K562 (cell line): Measurements from ENCODE around the gene SLC4A2. TPM values are rescaled to one million over a fixed set of nuclear protein-coding genes. Genes with fewer than 3 reads are reported as not detected.

ENCODE experiments used
- ARID3A ChIP-seq: IDR thresholded peaks from 2 replicates; pipeline ENCODE4 v1.6.1; 2012; ENCODE audit warnings: low read depth, low read length, improper control_type of control experiment, borderline replicate concordance
- CBFA2T3 ChIP-seq: fragments of 450-650 bp; IDR thresholded peaks from 2 replicates; pipeline ENCODE4 v1.6.1; 2017
- CBX5 ChIP-seq: IDR thresholded peaks from 2 replicates; pipeline ENCODE4 v1.6.1; 2014; ENCODE audit warnings: low read depth, borderline replicate concordance
- CGGBP1 ChIP-seq: fragments of 250-450 bp; sonication (Bioruptor Pico); IDR thresholded peaks from 2 replicates; pipeline ENCODE4 v1.9.0; 2021; ENCODE audit warnings: mild to moderate bottlenecking
- EWSR1 ChIP-seq: fragments of 450-650 bp; IDR thresholded peaks from 2 replicates; pipeline ENCODE4 v1.6.1; 2018; ENCODE audit warnings: borderline replicate concordance, mild to moderate bottlenecking, low read depth, moderate library complexity; ENCODE audit not compliant: partially characterized antibody
- NBN ChIP-seq: fragments of 450-650 bp; IDR thresholded peaks from 2 replicates; pipeline ENCODE4 v1.6.1; 2016; ENCODE audit warnings: low read depth, mild to moderate bottlenecking
- NCOA6 ChIP-seq: fragments of 450-650 bp; IDR thresholded peaks from 2 replicates; pipeline ENCODE4 v1.6.1; 2017; ENCODE audit warnings: mild to moderate bottlenecking
- POLR3A ChIP-seq: IDR thresholded peaks from 2 replicates; pipeline ENCODE4 v1.6.1; 2011; ENCODE audit warnings: borderline replicate concordance, mild to moderate bottlenecking, moderate library complexity; ENCODE audit not compliant: insufficient read length, insufficient read depth; ENCODE audit errors: extremely low read depth
- RB1 ChIP-seq: fragments of 450-650 bp; IDR thresholded peaks from 2 replicates; pipeline ENCODE4 v1.6.1; 2017; ENCODE audit warnings: low read depth, mild to moderate bottlenecking
- RBFOX2 ChIP-seq: fragments of 200-400 bp; formaldehyde crosslinking; IDR thresholded peaks from 2 replicates; pipeline ENCODE4 v1.6.1; 2017; ENCODE audit warnings: low read depth, mild to moderate bottlenecking, low read length, moderate library complexity
- RBM15 ChIP-seq: fragments of 200-400 bp; formaldehyde crosslinking; IDR thresholded peaks from 2 replicates; pipeline ENCODE4 v1.6.1; 2018; ENCODE audit warnings: mild to moderate bottlenecking, low read length, moderate library complexity; ENCODE audit not compliant: insufficient read depth
- SRSF9 ChIP-seq: fragments of 200-400 bp; formaldehyde crosslinking; IDR thresholded peaks from 2 replicates; pipeline ENCODE4 v1.6.1; 2017; ENCODE audit warnings: low read depth, low read length, borderline replicate concordance
- TAF15 ChIP-seq: fragments of 200-400 bp; formaldehyde crosslinking; IDR thresholded peaks from 2 replicates; pipeline ENCODE4 v1.6.1; 2017; ENCODE audit warnings: mild to moderate bottlenecking, low read depth, low read length, moderate library complexity
- USF1 ChIP-seq: sonication (generic); formaldehyde crosslinking; IDR thresholded peaks from 2 replicates; pipeline ENCODE4 v1.9.0; 2022; ENCODE audit warnings: mild to moderate bottlenecking, missing genetic modification reagents
- XRCC4 ChIP-seq: IDR thresholded peaks from one replicate; pipeline ENCODE4 v1.6.1; 2011; ENCODE audit not compliant: insufficient read depth, insufficient read length; ENCODE audit errors: extremely low read depth
- ZBTB2 ChIP-seq: fragments of 450-650 bp; IDR thresholded peaks from 2 replicates; pipeline ENCODE4 v1.6.1; 2016; ENCODE audit warnings: antibody characterized with exemption
- ZEB2 ChIP-seq: fragments of 450-650 bp; IDR thresholded peaks from 2 replicates; pipeline ENCODE4 v1.6.1; 2016
- ZNF23 ChIP-seq: fragments of 250-450 bp; sonication (Bioruptor Pico); IDR thresholded peaks from 2 replicates; pipeline ENCODE4 v1.4.0; 2020; ENCODE audit warnings: mild to moderate bottlenecking
- ZNF282 ChIP-seq: sonication (generic); formaldehyde crosslinking; IDR thresholded peaks from 2 replicates; pipeline ENCODE4 v1.8.1; 2023; ENCODE audit warnings: missing genetic modification reagents
- ZNF395 ChIP-seq: fragments of 200-800 bp; sonication (Bioruptor generic); IDR thresholded peaks from 2 replicates; pipeline ENCODE4 v1.6.1; 2017; ENCODE audit warnings: missing genetic modification characterization, missing compliant biosample characterization
- ZNF41 ChIP-seq: fragments of 250-450 bp; sonication (Bioruptor Pico); conservative IDR thresholded peaks from 2 replicates; pipeline ENCODE4 v1.4.0; 2020; ENCODE audit warnings: mild to moderate bottlenecking
- ZNF436 ChIP-seq: fragments of 250-450, 450-650 bp; sonication (Bioruptor Pico); formaldehyde crosslinking; IDR thresholded peaks from 2 replicates; pipeline ENCODE4 v1.7.0; 2020; ENCODE audit warnings: mild to moderate bottlenecking
- ZNF445 ChIP-seq: fragments of 250-450 bp; sonication (Bioruptor Pico); IDR thresholded peaks from 2 replicates; pipeline ENCODE4 v1.4.0; 2020; ENCODE audit warnings: low read depth, mild to moderate bottlenecking, moderate library complexity
- ZNF57 ChIP-seq: fragments of 450-650 bp; formaldehyde crosslinking; IDR thresholded peaks from 2 replicates; pipeline ENCODE4 v1.4.0; 2020; ENCODE audit warnings: mild to moderate bottlenecking, moderate library complexity
- polyA plus RNA-seq, 8 experiments: library from polyadenylated mRNA; depleted of rRNA in 4 of 8; stranded (reverse) in 5 of 8; unstranded in 3 of 8; fragments of >200 nt; fragmentation: Nextera tagmentation in 2 of 8; fragmentation: Illumina TruSeq in 1 of 8; extraction: Ambion mirVana in 2 of 8; extraction: Trizol in 1 of 8; gene quantifications; 2 replicates each; pipeline versions ENCODE4 v1.2.1 to v1.2.3, GENCODE V29; 2011 to 2014; ENCODE audit warnings: inconsistent platforms in 1 of 8, missing spikeins in 1 of 8
- total RNA-seq, 7 experiments: library from RNA; depleted of rRNA in 6 of 7; stranded (reverse); fragments of >200 nt in 6 of 7; fragmentation: Illumina TruSeq in 2 of 7; extraction: Trizol in 2 of 7; gene quantifications; 2 replicates each; pipeline versions ENCODE4 v1.2.1 to v1.2.3, GENCODE V29; 2011 to 2021; ENCODE audit warnings: low replicate concordance in 1 of 7

The SLC4A2 gene
- total and polyA plus RNA-seq, 9 of the 15 experiments (the other 6 are each of a cell fraction or from before 2014, with no cell fraction given) = 11.4 to 375 (median 130) TPM

- TF ChIP-seq ARID3A = no peak
- no peak for TF ChIP-seq ZNF41
- TF ChIP-seq CGGBP1 (CRISPR knock-in tag) = peak; percentile 51; the same call in 1 of the 2 replicates
- TF ChIP-seq RBM15 = no peak
- peak; percentile 38; the same call in 1 of the 2 replicates for TF ChIP-seq CBFA2T3
- TF ChIP-seq USF1 (CRISPR knock-in tag) = no peak
- no peak for TF ChIP-seq TAF15
- TF ChIP-seq EWSR1 = no peak
- no peak for TF ChIP-seq ZNF445 (CRISPR knock-in tag)
- TF ChIP-seq NBN = peak; percentile 60; the same call in 1 of the 2 replicates
- TF ChIP-seq ZNF395 (CRISPR knock-in tag) = peak; percentile 72
- peak; percentile 20; the same call in 1 of the 2 replicates for TF ChIP-seq ZBTB2
- TF ChIP-seq CBX5 = no peak
- no peak for TF ChIP-seq ZNF23 (CRISPR knock-in tag)
- no peak for TF ChIP-seq XRCC4
- TF ChIP-seq ZEB2 = no peak
- peak; percentile 95 for TF ChIP-seq RBFOX2
- no peak for TF ChIP-seq SRSF9
- no peak for TF ChIP-seq NCOA6
- TF ChIP-seq RB1 = peak; percentile 44
- TF ChIP-seq ZNF436 (CRISPR knock-in tag) = no peak
- TF ChIP-seq ZNF282 (CRISPR knock-in tag) = no peak
- TF ChIP-seq ZNF57 (CRISPR knock-in tag) = no peak
- TF ChIP-seq POLR3A = no peak
Observed at GRCh38 chr7:151057989-151058780, 1.2 kb upstream of the SLC4A2 start (continued).
